ENCODE measurements around the gene PRR23E. TPM values are rescaled to one million over a fixed set of nuclear protein-coding genes. Genes with fewer than 3 reads are reported as not detected.

PRR23E gene
- total RNA-seq, 1 experiment from 2014 or later: not detected

- no peaks in the 10 kb centered on the region for H3F3A ChIP-seq (ENCODE audit: low read length, unreplicated experiment)
- TF ChIP-seq CTCF (conservative IDR thresholded peaks at IDR 0.05; ENCODE audit: low read depth, low read length) (no peak), EZH2 (IDR thresholded peaks at IDR 0.05; ENCODE audit: low read length, unreplicated experiment) (no peak), EZH2phosphoT487 (IDR thresholded peaks at IDR 0.05; ENCODE audit: borderline replicate concordance, low read length) (no peak)
- no peaks in the 10 kb centered on the region for H4K20me1 ChIP-seq (ENCODE audit: low read length)
- no peak overlapping the region for H3K9ac ChIP-seq (ENCODE audit: low read length)
- no peaks in the 10 kb centered on the region for H3K9me3 ChIP-seq (ENCODE audit: low read length)
- H3K9me2 ChIP-seq (replicated peaks; ENCODE audit: low read length): no peaks in the 10 kb centered on the region
- intact Hi-C loops (cut with micrococcal nuclease): no loop called here
- no peaks in the 10 kb centered on the region for H3K36me3 ChIP-seq (ENCODE audit: low read depth, low read length)
- no peaks in the 10 kb centered on the region for H3K79me2 ChIP-seq (ENCODE audit: low read length)
- ChIA-PET POLR2A (ENCODE audit: unreplicated experiment) (no interaction called here), CTCF (no interaction called here)
- H2AFZ ChIP-seq (ENCODE audit: low read length): no peak overlapping the region
- no peak overlapping the region for H3K27ac ChIP-seq (ENCODE audit: low read length)
- H3K4me3 ChIP-seq (ENCODE audit: low read length): no peak overlapping the region
- DNase-seq: no peak
- peaks cover 21% of the 10 kb centered on the region for H3K4me1 ChIP-seq (ENCODE audit: insufficient read depth, low read length)
- H3K4me2 ChIP-seq (ENCODE audit: low read length): no peak overlapping the region
- BruUV-seq (replicated peaks): no TSS peak
- H3K27me3 ChIP-seq (ENCODE audit: low read length): no peaks in the 10 kb centered on the region
- ATAC-seq: no peak
Observed at GRCh38 chr3:127221037-127221436, 28.1 kb downstream of the PRR23E start.

- no peak for ATAC-seq
- H3K27ac ChIP-seq (ENCODE audit: low read length): no peak overlapping the region
- H3K79me2 ChIP-seq (ENCODE audit: low read length): no peaks in the 10 kb centered on the region
- no peaks in the 10 kb centered on the region for H3F3A ChIP-seq (ENCODE audit: low read length, unreplicated experiment)
- H2AFZ ChIP-seq (ENCODE audit: low read length): no peak overlapping the region
- no TSS peak for BruUV-seq (replicated peaks)
- no peaks in the 10 kb centered on the region for H3K36me3 ChIP-seq (ENCODE audit: low read depth, low read length)
- no peak overlapping the region for H3K4me2 ChIP-seq (ENCODE audit: low read length)
- ChIA-PET CTCF (no interaction called here), POLR2A (ENCODE audit: unreplicated experiment) (no interaction called here)
- intact Hi-C loops (cut with micrococcal nuclease): no loop called here
- no peaks in the 10 kb centered on the region for H3K27me3 ChIP-seq (ENCODE audit: low read length)
- no peak overlapping the region for H3K4me3 ChIP-seq (ENCODE audit: low read length)
- peaks cover 21% of the 10 kb centered on the region for H3K4me1 ChIP-seq (ENCODE audit: insufficient read depth, low read length)
- no peaks in the 10 kb centered on the region for H3K9me3 ChIP-seq (ENCODE audit: low read length)
- H3K9ac ChIP-seq (ENCODE audit: low read length): no peak overlapping the region
- H4K20me1 ChIP-seq (ENCODE audit: low read length): no peaks in the 10 kb centered on the region
- no peaks in the 10 kb centered on the region for H3K9me2 ChIP-seq (replicated peaks; ENCODE audit: low read length)
- TF ChIP-seq EZH2phosphoT487 (IDR thresholded peaks at IDR 0.05; ENCODE audit: borderline replicate concordance, low read length): no peak
- DNase-seq: no peak
Observed at GRCh38 chr3:127221446-127222035, 28.6 kb downstream of the PRR23E start.

GRCh38 chr3:127222163-127222562 lies 29.2 kb downstream of the PRR23E start:
- ChIA-PET POLR2A (ENCODE audit: unreplicated experiment) (no interaction called here), CTCF (no interaction called here)
- Histone ChIP-seq H3K9ac (ENCODE audit: low read length) (no peak overlapping the region), H3K27ac (ENCODE audit: low read length) (no peak overlapping the region), H3K9me3 (ENCODE audit: low read length) (no peaks in the 10 kb centered on the region), H3F3A (ENCODE audit: low read length, unreplicated experiment) (no peaks in the 10 kb centered on the region), H3K4me1 (ENCODE audit: insufficient read depth, low read length) (peaks cover 18% of the 10 kb centered on the region), H3K79me2 (ENCODE audit: low read length) (no peaks in the 10 kb centered on the region), H4K20me1 (ENCODE audit: low read length) (no peaks in the 10 kb centered on the region), H3K9me2 (replicated peaks; ENCODE audit: low read length) (no peaks in the 10 kb centered on the region), H3K36me3 (ENCODE audit: low read depth, low read length) (no peaks in the 10 kb centered on the region), H3K4me2 (ENCODE audit: low read length) (no peak overlapping the region), H3K4me3 (ENCODE audit: low read length) (no peak overlapping the region), H2AFZ (ENCODE audit: low read length) (no peak overlapping the region), H3K27me3 (ENCODE audit: low read length) (no peaks in the 10 kb centered on the region)
- intact Hi-C loops (cut with micrococcal nuclease): no loop called here
- DNase-seq: no peak
- no peak for TF ChIP-seq EZH2 (IDR thresholded peaks at IDR 0.05; ENCODE audit: low read length, unreplicated experiment)
- TF ChIP-seq CTCF (conservative IDR thresholded peaks at IDR 0.05; ENCODE audit: low read depth, low read length): no peak
- no peak for TF ChIP-seq EZH2phosphoT487 (IDR thresholded peaks at IDR 0.05; ENCODE audit: borderline replicate concordance, low read length)
- ATAC-seq: no peak
- BruUV-seq (replicated peaks): no TSS peak

Measured in PC-3 (cell line).